Stimulated activated CD4-positive, alpha-beta T cell treated with anti-CD3 and anti-CD28 coated beads, Interleukin-2, amount 100 ng/mL, for 24 hours (primary cell): ENCODE data around the gene CNN3.

ENCODE experiments used
- DNase-seq, 2 donors: peaks; one replicate each; pipeline ENCODE4 v3.0.0-alpha.2; 2020

Gene CNN3

GRCh38 chr1:94854458-94855306, 72.2 kb downstream of the CNN3 start:
- peak; percentile 75 to 78 for DNase-seq

DNA sequence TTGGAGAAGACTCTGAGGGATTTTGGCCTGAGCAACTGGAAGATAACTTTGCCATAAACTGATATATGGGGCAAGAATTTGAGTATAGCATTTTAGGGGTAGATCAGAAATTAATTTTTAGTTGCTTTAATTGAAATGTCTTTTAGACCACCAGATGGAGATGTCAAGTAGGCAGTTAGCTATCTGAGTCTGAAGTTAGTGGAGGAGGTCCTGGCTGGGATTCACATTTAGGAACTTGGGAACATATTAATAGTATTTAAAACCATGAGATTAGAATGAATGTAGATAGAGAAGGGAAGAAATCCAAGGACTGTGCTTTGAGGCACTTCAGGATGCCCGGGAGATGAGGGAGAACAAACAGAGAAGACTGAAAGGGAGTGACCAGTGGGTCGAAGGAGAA, 74.1 kb downstream of the CNN3 start:
- DNase-seq: no peak

GRCh38 chr1:94851571-94851970, 75.3 kb downstream of the CNN3 start:
- DNase-seq: no peak
